HG02610 (cell line): ENCODE data around the gene TET3.

Experiments
- ATAC-seq: cut with Tn5 transposase; IDR thresholded peaks from one replicate; pipeline ENCODE4 v1.9.1; 2021; ENCODE audit warnings: mild to moderate bottlenecking, moderate library complexity; ENCODE audit not compliant: unreplicated experiment

The TET3 gene

DNA sequence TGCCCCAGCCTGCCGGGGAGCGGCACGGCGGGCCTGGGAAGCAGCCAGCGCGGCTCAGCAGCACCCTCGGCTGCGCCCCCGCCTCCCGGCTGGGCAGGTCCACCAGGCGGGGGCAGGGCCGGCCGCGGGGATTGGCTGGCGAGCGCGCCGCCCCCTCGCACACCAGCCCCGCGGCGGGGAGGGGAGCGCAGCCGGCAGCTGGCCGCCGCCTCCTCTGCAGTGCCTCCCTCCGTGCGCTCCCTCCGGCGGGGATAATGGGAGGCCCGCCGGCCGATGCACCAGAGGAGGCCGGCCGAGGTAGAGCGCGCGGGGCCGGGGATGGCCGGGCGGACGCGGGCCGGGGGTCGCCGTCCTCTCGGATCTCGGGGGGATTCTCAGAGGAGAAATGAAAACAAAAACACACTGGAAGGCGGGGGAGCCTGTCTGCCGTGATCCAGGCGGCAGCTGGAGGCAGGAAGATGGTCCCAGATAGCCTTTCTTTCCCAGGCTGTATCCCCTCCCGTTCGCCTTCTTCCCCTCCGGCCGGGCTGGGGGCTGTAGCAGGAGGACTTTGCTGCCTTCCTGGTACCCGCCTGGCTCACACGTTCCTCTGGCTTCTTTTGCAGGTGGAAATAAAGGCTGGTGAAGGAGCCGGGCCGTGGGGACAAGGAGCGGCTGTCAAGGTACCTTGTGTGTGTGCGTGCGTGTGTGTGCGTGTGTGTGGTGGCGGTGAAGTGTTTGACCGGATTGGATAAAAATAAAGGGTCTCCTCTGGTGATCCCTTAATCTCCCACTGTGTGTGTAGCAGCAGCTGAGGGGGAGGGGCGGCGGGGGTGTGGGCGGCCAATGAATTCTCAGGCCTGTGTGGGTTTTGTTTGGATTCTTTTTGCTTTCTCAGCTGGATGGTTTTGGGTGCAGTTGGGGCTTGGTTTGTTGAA lies 18.1 kb downstream of the TET3 start:
- peak; percentile 90 for ATAC-seq

DNA sequence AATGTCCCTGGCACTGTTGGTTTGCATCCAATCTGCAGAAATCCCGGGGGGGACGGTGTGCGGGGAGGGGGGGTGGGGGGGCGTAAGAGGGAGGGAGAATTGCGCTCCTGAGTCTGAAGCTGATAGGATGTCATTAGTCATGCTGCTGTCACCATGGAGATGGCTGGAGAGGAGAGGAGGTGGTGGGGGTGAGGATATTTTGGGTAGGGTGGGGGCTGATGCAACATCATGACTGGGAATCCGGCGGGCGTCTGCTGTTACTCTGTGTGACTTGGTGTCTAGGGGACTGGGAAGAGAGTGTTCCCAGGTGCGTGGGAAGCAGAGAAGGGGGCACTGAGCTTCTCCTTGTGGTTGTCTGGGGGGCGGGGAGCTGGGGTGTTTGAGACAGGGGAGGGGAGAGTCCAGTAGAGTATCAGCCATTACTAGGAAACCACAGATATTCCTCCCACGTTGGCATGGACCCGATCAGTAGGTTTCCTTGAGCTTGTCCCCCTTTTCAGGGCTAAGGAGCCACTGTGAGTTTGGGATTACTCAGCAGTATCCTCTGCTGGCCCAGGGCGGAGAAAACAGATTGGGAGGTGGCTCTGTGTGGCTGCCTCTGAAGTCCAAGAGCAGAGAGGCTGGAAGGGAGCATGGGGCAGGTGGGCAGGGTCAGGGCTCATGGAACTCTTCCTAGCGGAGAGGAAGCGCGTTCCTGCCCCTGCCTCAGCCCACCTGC lies 18.9 kb downstream of the TET3 start:
- no peak for ATAC-seq

DNA sequence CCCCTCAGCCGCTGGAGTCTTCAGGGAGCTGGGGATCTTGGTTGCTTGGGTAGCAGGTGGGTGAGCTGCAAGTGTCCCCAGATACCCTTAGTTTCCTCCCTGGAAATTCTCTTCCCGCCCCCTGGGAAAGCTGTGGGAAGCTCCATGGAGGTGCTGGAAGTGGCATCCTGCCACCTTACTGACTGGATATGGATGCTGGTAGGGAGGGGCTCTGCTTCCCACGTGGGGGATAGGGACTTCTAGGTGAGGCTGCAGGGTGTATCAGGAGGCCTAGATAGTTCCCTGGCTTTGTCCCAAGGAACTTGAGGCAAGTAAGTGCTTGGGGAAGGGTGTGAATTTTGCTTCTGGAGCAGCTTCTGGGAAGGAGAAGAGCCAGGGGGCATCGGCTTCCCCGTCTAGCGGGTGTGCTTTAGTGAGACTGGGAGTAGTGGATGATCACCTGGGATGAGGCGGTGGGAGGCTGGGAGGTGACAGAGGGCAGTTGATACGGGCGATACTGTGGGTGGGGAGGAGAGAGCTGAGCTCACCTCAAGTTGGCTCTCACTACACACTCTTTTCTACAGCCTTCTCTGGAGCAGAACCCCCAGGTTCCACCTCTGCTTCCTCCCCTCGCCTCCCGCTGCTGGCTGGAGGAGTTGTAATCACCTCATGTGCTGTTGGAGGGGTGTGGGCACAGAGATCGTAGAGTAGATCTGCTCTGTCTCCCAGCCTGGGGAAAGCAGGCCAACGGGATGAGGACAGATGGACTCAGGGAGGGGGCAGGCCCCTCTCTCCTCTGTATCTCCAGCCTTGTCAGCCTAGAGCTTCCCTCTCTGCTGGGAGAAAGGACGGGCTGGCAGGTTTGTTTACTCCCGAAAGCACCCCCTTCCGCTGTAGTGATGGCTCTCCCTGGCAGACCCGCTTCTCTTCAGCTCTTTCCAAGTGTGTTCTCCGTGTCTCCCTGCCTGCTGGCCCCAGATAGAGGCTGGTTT lies 19.8 kb downstream of the TET3 start:
- ATAC-seq = no peak

DNA sequence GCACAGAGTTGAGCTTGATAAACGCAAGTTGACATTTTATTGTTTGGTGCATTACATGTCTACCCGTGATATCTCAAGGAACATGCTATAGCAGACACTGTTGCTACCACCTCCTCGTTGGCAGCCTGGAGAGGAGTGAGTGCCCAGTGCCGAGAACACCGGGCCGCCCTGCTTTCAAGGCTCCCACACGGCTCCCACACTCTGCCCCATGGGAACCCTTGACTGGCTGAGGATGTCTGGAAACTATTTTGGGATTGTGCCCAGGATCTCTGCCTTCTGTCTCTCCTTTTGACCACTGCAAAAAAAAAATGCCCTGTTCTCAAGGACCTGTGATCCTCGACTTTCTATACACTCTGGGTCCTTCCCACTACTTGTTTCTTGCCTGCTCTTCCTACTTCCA lies 21.1 kb downstream of the TET3 start:
- no peak for ATAC-seq

DNA sequence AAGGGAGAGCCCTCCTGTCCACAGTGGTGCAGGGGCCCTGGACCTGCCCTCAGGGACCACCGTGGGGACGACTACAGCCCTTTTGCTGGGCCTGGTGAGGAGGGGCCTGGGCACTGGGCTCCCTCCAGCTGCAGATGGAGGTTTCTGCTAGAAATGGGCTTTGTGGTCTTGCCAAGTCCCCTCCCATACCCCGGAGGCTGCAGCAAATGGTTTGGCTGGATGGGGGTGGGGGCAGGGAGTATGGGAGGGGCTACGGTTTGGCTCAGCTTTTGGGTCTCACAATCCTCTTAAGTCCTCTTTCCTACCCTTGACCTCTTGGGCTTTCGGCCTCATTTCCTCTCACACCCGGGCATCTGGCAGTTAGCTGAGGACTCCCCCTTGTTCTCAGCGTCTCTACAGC lies 21.7 kb downstream of the TET3 start:
- no peak for ATAC-seq

DNA sequence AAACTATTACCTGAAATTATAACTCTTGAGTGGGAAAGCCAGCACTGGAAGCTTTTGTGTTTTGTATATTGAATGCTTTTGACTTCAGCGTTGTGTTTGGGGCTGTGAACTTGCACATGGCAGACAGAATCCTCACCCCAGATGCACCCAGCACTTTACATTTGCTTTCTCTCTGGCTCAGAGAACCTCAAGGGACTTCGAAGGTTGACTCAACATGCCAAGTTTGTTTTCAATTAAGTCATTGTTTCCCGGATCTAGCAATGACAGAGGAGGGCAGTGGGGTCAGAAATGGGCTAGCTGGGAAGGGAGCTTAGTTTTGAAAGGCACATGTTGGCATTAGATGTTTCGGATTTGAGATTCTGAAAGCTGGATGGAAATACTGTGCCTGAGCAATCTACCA lies 22.4 kb downstream of the TET3 start:
- ATAC-seq = no peak

DNA sequence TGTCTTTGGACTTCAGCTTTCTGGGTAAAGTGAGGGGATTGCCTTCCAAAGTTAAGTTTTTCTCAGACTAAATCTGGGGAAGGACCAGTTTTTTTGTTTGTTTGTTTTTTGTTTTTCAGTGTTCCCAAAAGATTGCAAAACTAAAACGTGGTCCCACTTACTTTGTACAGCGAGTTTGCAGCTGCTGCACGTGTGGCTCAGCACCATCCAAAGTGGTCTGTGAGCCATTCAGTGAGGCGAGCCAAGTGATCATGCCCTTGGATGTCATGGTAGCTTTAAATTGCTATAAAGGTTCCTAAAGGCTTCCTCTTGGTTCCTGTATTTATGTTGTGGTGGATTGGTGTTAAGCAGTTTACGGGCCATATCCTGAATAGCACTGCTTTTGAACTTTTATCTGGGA lies 23.0 kb downstream of the TET3 start:
- no peak for ATAC-seq

DNA sequence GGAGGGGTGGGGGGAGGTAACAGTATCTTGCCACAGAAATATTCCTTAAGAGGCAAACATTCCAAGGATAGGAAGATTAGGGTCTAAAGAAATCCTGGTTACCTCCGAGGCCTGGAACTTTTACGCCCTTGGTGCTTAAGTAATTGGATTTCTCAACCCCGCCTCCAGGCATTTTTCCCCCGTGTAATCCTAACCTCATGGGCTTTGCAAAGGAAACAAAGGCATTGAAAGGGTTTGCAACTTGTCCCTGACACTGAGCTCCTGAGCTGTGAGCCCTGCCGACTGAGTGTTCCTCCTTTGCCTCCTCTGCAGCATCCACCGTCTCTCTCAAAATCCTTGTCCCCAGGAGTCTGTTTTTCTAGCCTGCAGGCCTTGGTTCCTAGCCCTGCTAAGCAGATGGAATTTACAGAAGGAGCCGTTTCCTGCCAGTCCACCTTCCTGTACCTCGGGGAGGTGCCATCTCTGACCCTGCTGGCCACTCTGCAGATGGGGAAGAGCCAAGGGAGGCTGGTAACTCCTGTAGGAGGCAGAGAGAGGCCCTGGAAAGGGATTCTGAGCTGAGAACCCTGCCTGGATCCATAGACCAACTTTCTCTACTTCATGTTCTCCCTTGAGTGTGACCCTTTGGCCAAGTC lies 24.2 kb downstream of the TET3 start:
- ATAC-seq = no peak

DNA sequence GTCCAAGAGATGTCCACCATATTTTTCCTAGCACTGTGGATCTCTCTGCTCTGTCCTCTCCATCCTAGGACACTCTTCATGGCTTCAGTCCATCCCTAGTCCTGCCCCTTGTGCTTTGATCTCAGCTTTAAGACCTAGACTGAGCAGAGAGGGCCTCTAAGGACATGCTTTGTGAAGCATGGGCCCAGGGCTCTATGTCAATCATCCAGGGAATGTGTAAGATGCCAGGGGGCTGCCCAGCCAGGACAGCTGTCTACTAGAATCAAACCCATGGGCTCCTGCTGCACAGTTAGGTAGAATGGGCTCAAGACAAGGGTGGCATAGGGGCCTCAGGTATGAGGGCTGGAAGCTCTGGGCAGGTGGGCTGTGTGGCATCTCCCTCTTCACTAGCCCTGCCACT lies 24.9 kb downstream of the TET3 start:
- no peak for ATAC-seq

DNA sequence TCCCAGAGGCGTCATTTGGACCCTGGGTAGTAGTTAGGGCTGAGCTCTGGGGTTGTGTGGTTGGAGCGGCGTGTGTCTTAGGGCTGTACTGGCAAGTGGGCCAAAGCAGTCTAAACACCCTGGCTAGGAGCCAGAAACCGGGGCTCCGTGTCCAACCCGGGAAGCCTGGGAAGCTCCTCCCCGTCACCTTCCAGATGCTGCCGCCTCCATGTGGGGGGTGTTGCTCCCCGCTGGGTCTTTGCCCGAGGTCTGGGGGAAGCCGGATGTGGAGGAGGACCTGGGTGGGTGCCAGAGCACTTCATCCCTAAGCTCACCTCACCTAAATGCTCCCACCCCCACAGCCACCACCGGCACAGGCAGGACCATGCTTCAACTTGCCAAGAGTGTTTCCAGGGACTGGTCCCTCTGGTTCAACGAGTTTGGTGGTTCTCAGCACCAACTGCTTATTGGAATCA lies 25.4 kb downstream of the TET3 start:
- ATAC-seq = no peak

DNA sequence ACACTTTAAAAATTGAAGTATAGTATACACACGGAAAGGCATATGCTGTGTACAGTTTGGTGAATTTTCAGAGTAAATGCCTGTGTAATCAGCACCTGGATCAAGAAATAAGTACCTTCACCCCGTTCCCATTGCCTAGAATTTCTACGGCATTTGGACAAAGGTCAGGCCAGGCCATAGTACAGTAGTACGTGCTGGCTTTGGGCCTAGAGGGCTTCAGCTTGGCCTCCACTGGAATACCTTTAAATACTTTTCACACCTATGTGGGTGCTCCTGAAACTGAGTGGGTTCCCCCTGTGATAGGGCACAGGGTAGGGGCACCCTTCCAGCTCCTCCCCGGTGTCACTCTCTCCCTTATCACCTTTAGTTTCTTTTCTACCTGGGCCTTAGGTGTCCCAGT lies 26.5 kb downstream of the TET3 start:
- ATAC-seq = no peak

DNA sequence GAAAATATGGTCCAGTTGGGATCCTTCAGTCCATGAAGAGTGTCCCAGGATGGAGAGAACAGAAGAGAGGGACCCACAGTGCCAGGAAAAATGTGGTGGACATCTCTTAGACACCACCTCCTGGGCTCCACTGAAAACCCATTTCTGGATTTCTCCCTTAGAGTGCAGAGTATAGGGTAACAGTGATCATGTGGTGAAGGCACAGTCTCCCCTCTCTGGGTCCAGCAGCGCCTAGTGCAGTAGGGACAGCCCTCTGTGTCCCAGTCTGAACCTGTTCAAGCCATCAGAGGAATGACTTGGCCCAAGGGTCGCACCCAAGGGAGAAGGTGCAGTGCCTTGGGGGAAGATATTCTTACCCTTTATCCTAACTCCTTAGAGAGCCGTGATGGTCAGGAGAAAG lies 30.1 kb downstream of the TET3 start:
- ATAC-seq = no peak

DNA sequence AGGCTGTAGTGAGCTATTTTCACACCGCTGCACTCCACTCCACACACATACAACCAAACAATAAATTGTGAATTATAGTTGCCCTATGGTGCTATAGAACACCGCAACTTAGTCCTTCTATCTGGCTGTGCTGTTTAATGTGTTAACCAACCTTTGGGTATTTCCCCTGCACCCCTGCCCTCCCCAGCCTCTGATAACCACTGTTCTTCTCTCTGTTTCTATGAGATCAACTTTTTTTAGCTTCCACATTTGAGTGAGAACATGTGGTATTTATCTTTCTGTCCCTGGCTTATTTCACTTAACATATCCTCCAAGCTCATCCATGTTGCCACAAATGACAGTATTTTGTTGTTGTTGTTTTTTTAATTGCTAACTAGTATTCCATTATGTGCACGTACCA lies 32.5 kb downstream of the TET3 start:
- peak; percentile 47 for ATAC-seq

DNA sequence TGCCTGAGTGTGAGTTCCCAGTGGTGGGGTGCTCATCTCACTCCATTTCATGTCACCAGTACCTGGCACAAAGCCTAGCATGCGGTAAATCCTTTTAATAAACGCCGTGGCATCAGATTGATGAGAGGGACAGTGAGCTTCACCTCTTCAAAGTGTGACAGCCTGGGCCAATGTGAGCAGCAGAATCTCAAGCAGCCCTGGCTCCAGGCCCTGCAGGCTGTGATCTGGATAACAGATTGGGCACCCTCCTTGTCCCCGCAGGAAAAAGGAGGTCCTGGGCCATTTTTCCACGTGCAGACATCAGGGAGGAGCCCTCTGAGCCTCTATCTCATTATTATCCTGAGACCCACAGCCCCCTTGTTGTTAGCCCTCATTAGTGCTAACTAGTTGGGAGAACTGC lies 34.8 kb downstream of the TET3 start:
- no peak for ATAC-seq

DNA sequence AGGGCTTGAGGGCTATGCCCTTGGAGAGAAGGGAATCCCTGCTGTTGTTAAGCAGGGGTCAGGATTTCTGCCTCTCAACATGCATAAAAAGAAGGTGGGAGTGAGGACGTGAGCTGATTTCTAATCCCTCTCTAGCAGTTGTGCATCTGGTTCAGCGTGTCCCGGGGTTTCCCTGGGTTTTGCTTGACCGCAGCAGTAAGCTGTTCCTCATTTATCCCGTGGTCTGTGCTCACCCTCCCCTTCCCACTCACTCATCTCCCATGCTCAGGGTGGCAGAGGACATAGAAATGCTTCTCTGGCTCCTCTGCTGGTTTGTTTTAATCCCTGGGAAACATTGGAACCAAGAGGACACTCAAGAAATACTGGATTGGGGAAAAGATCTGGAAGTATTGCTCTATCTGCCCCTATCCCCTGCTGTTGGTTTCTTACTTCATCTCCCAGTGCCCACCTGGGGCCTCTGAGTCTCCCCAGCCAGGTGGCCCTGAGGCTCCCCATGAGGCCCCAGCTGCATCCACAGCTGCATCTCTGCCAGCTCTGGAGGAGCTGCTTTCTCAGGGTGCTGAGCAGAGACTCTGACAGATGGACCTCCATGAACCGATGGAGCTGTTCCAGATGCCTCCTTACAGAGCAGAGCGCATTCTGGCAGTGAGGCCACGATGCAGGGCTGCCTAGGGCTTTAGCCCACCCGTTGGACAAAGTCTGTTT lies 36.1 kb downstream of the TET3 start:
- ATAC-seq = peak; percentile 41

DNA sequence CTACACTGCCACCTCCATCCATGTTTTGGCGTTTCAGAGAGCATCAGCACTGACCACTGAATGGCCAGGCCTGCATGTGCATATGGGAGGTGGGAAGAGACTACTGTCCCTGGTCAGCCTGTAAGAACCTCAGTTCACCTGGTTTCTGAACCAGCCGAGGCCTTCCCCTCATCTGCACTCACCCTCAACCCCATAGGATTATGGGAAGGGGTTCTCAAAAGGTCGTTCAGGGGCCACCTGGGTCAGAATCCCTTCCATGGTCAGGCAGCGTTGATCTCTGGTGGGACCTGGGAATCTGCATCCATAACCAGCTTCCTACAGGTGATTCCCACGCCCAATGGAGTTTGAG lies 36.7 kb downstream of the TET3 start:
- ATAC-seq = peak; percentile 2

DNA sequence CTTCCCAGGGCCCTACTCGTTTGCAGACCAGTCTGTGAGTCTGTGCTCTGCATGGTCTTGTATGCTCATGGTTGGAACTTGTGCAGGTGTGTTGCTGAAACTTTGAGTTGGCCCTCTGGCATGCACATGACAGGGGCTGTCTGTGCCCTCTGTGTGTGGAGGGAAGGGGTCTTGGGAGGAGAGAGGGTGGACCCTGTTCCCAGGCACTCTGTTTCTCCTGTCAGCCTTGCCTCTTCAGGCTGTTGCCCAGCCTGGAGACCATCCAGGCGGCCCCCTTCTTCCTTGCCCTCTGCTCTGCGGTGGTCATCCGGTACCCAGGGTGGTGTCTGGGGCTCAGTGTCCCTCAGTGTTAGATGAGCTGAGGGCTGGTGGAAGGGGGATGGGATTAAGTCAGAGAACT lies 39.5 kb downstream of the TET3 start:
- no peak for ATAC-seq

DNA sequence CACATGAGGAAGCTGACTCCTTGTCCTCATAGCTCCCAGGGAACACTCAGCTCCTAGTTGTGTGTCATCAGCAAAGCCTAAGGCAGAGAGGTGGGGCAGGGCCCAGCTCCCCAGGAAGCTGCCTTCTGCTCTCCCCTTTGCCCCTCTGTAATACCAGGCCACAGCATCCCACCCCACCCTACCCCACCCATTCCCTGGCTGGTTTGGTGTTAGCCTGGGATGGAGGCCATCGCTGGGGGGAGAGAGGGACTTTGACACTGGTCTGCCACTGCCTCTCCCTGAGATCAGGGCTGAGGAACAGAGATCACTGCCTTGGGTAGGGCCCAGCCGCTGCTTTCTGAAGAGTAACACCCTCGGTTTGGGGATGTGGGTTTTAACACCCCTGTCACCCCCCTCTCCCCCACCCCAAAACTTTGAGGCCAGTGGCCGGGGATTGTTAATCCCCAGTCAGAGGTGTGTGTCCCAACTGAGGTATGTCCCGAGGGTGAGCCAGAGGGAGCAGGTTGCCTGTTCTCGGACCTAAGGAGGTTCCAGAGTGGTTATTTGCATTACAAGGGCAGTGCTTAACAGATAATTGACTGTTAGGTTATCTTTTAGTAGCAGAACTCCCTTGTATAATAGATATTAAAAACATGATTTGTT lies 41.4 kb downstream of the TET3 start:
- ATAC-seq = no peak

DNA sequence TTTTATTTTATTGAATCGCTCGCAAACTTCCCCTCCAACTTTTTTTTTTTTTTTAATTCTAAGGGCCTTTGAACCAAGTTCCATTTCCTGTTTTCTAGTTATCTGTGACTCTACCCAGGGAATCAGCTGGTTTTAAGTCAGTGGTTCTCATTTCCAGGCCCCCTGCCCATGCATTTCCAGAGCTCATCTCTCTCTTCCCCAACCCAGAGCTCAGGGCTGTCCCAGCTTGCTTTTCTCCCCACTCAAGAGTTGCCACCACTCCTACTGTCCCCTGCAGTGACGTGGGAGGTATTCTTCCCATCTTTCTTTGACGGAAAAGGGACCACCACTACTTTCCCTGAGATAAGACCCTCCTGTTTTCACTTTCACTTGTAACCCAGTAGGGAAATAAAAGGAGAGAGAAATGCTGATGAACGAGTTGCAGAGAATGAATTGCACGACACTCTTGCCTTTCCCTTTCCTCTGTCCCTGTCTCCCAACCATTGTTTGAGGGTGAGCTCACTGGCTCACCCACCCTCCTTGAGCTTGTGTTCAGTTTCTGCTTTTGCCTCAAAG lies 42.1 kb downstream of the TET3 start:
- ATAC-seq = peak; percentile 30
